HepG2 (cell line): ENCODE results near the gene PIP5KL1. TPM values are rescaled to one million over a fixed set of nuclear protein-coding genes. Genes with fewer than 3 reads are reported as not detected.

Experiments
- ATAC-seq: fragments of 200-7000 bp; cut with Tn5 transposase; 3 replicates; pipeline ENCODE4 v1.9.1; 2020; ENCODE audit warnings: mild to moderate bottlenecking, moderate library complexity
- BruUV-seq: library from RNA; stranded (reverse); fragments of 400-500 nt; replicated peaks from 2 replicates; lab custom pipeline; 2021; lab: Mats Ljungman, UMichigan
- CTCF ChIA-PET: fragments of 300-600 bp; formaldehyde crosslinking; extraction: SDS; loops from one replicate; lab custom pipeline; 2021; ENCODE audit warnings: low total read pairs, inconsistent platforms, low intra/inter-chr PET ratio; lab: Yijun Ruan, JAX
- POLR2A ChIA-PET: fragments of 350-600 bp; sonication (Branson Sonifier 250); formaldehyde crosslinking; loops from one replicate; lab custom pipeline; 2020; ENCODE audit warnings: antibody characterized with exemption, inconsistent platforms; lab: Yijun Ruan, JAX
- DNase-seq: peaks from one replicate; pipeline ENCODE4 v3.0.0-alpha.2; 2015; ENCODE audit warnings: low spot score
- FAIRE-seq: peaks from 3 replicates; lab custom pipeline; 2011; peaks lifted over from hg19 to GRCh38; lab: Jason Lieb, UNC
- H2AFZ ChIP-seq: one replicate; pipeline ENCODE4 v1.6.1; 2011; ENCODE audit warnings: low read length, inconsistent platforms
- H3K27ac ChIP-seq: fragments of 300-600 bp; 3 replicates; pipeline ENCODE4 v1.8.0; 2011; ENCODE audit warnings: mixed run types, mild to moderate bottlenecking, mixed read lengths, low read length, inconsistent platforms; ENCODE audit not compliant: insufficient read depth; ENCODE audit errors: extremely low read length
- H3K27me3 ChIP-seq, 2 experiments: fragments of 200-600 bp in 1 of 2; 2 replicates in 1 of 2; 3 replicates in 1 of 2; pipeline versions ENCODE4 v1.6.0 to v1.8.0; 2011; ENCODE audit warnings: low read length in 2 of 2, mild to moderate bottlenecking in 2 of 2, moderate library complexity in 2 of 2, inconsistent platforms in 1 of 2; ENCODE audit not compliant: insufficient read depth in 2 of 2, control insufficient read depth in 1 of 2
- H3K36me3 ChIP-seq, 2 experiments: fragments of 200-600 bp in 1 of 2; replicated peaks in 1 of 2; 2 replicates in 1 of 2; 3 replicates in 1 of 2; pipeline versions ENCODE4 v1.5.1 to v1.8.0; 2011; ENCODE audit warnings: low read length in 2 of 2, inconsistent platforms in 1 of 2; ENCODE audit not compliant: insufficient read depth in 2 of 2, control insufficient read depth in 1 of 2
- H3K4me1 ChIP-seq: 2 replicates; pipeline ENCODE4 v1.5.1; 2012; ENCODE audit warnings: low read length, inconsistent platforms; ENCODE audit not compliant: insufficient read depth
- H3K4me2 ChIP-seq: 2 replicates; pipeline ENCODE4 v1.6.0; 2011; ENCODE audit warnings: low read depth, low read length, inconsistent platforms
- H3K4me3 ChIP-seq, 3 experiments: fragments of 200-600 bp in 1 of 3; sonication (generic), shearing (Covaris generic) in 1 of 3; replicated peaks in 1 of 3; 2 replicates each; pipeline ENCODE4 v1.5.1; 2011 to 2016; ENCODE audit warnings: low read length in 3 of 3, inconsistent platforms in 2 of 3, low read depth in 2 of 3, mild to moderate bottlenecking in 2 of 3, control low read depth in 1 of 3, mixed read lengths in 1 of 3; ENCODE audit not compliant: insufficient read depth in 1 of 3
- H3K79me2 ChIP-seq: one replicate; pipeline ENCODE4 v1.6.1; 2011; ENCODE audit warnings: low read length, inconsistent platforms; ENCODE audit not compliant: insufficient read depth
- H3K9ac ChIP-seq: 2 replicates; pipeline ENCODE4 v1.6.0; 2011; ENCODE audit warnings: mild to moderate bottlenecking, low read depth, low read length, inconsistent platforms; ENCODE audit not compliant: insufficient read depth
- H3K9me3 ChIP-seq: 2 replicates; pipeline ENCODE4 v1.5.1; 2012; ENCODE audit warnings: mild to moderate bottlenecking, low read length
- H4K20me1 ChIP-seq: 2 replicates; pipeline ENCODE4 v1.6.0; 2011; ENCODE audit warnings: inconsistent platforms, mild to moderate bottlenecking, low read length, moderate library complexity; ENCODE audit not compliant: insufficient read depth
- BORCS8-MEF2B ChIP-seq: sonication (generic); formaldehyde crosslinking; IDR thresholded peaks from 2 replicates; pipeline ENCODE4 v1.8.0; 2022; ENCODE audit warnings: mild to moderate bottlenecking, missing genetic modification reagents
- JUNB ChIP-seq: sonication (generic); formaldehyde crosslinking; IDR thresholded peaks from 2 replicates; pipeline ENCODE4 v1.8.0; 2022; ENCODE audit warnings: missing genetic modification reagents, mild to moderate bottlenecking, borderline replicate concordance
- KAT8 ChIP-seq: IDR thresholded peaks from 2 replicates; pipeline ENCODE4 v1.6.1; 2016; ENCODE audit warnings: missing genetic modification reagents, missing compliant biosample characterization
- KMT2A ChIP-seq: sonication (generic); formaldehyde crosslinking; IDR thresholded peaks from 2 replicates; pipeline ENCODE4 v1.4.0; 2020; ENCODE audit warnings: missing genetic modification reagents
- MYC ChIP-seq: sonication (generic); formaldehyde crosslinking; IDR thresholded peaks from 2 replicates; pipeline ENCODE4 v1.9.0; 2021; ENCODE audit warnings: missing genetic modification reagents, borderline replicate concordance
- MZF1 ChIP-seq: sonication (generic); formaldehyde crosslinking; IDR thresholded peaks from 2 replicates; pipeline ENCODE4 v1.8.1; 2023; ENCODE audit warnings: mild to moderate bottlenecking, missing genetic modification reagents, borderline replicate concordance
- NONO ChIP-seq, 2 experiments: fragments of 450-650 bp in 1 of 2; sonication (generic) in 1 of 2; formaldehyde crosslinking in 1 of 2; IDR thresholded peaks in 1 of 2; conservative IDR thresholded peaks in 1 of 2; 2 replicates each; pipeline versions ENCODE4 v1.6.1 to v1.8.0; 2017 to 2022; ENCODE audit warnings: mild to moderate bottlenecking in 1 of 2, missing genetic modification reagents in 1 of 2, moderate library complexity in 1 of 2
- SSRP1 ChIP-seq: IDR thresholded peaks from 2 replicates; pipeline ENCODE4 v1.6.1; 2016; ENCODE audit warnings: control low read depth
- WIZ ChIP-seq: sonication (generic); formaldehyde crosslinking; IDR thresholded peaks from 2 replicates; pipeline ENCODE4 v1.5.1; 2020; ENCODE audit warnings: mild to moderate bottlenecking, missing genetic modification reagents
- ZNF235 ChIP-seq: sonication (generic); formaldehyde crosslinking; IDR thresholded peaks from 2 replicates; pipeline ENCODE4 v1.8.1; 2023; ENCODE audit warnings: mild to moderate bottlenecking, missing genetic modification reagents, borderline replicate concordance
- ZNF660 ChIP-seq: sonication (generic); formaldehyde crosslinking; IDR thresholded peaks from 2 replicates; pipeline ENCODE4 v1.5.1; 2020; ENCODE audit warnings: mild to moderate bottlenecking, low read depth, missing genetic modification reagents, borderline replicate concordance
- ZNF670 ChIP-seq: sonication (generic); formaldehyde crosslinking; IDR thresholded peaks from 2 replicates; pipeline ENCODE4 v1.8.0; 2022; ENCODE audit warnings: mild to moderate bottlenecking, missing genetic modification reagents, borderline replicate concordance
- ZNF850 ChIP-seq: sonication (generic); formaldehyde crosslinking; conservative IDR thresholded peaks from 2 replicates; pipeline ENCODE4 v1.9.0; 2021; ENCODE audit warnings: mild to moderate bottlenecking, missing genetic modification reagents
- WGBS: methylation state at CpG from one replicate; pipeline ENCODE4 v1.1.6; 2017; ENCODE audit warnings: low lambda C conversion rate; 5-methylcytosine and 5-hydroxymethylcytosine counted together
- in situ Hi-C: cut with HindIII; loops from 2 replicates; pipeline ENCODE4 v1.10.0; 2017; ENCODE audit warnings: low pct_unique_long_range_greater_than_20kb; ENCODE audit not compliant: extremely low pct_ligation_motif_present
- intact Hi-C: fragments of 100-400 bp; cut with micrococcal nuclease; formaldehyde crosslinking; loops from one replicate; pipeline ENCODE4 v1.10.0; 2022; ENCODE audit not compliant: unreplicated experiment
- polyA plus RNA-seq, 8 experiments: library from polyadenylated mRNA; depleted of rRNA in 3 of 8; stranded (reverse) in 7 of 8; unstranded in 1 of 8; fragments of >200 nt; fragmentation: Illumina TruSeq in 4 of 8; extraction: Trizol in 4 of 8; gene quantifications; 2 replicates each; pipeline versions ENCODE4 v1.2.1 to v1.2.3, GENCODE V29; 2011 to 2016; ENCODE audit warnings: low read depth in 4 of 8, missing spikeins in 1 of 8, mixed read lengths in 1 of 8; ENCODE audit not compliant: insufficient read depth in 1 of 8
- total RNA-seq, 5 experiments: library from RNA; depleted of rRNA; stranded (reverse); fragments of >200 nt; fragmentation: Illumina TruSeq; extraction: Trizol; gene quantifications; 2 replicates each; pipeline ENCODE4 v1.2.3, GENCODE V29; 2016; ENCODE audit warnings: low read depth in 1 of 5
- TF ChIP-seq, protein P1 (sequence below): sonication (generic); formaldehyde crosslinking; IDR thresholded peaks from 2 replicates; pipeline ENCODE4 v1.5.0; 2020; ENCODE audit warnings: missing genetic modification reagents, mild to moderate bottlenecking, borderline replicate concordance
- TF ChIP-seq, protein P2 (sequence below): sonication (generic); formaldehyde crosslinking; IDR thresholded peaks from 2 replicates; pipeline ENCODE4 v1.5.1; 2020; ENCODE audit warnings: mild to moderate bottlenecking, missing genetic modification reagents, borderline replicate concordance
- TF ChIP-seq, protein P3 (sequence below): sonication (generic); formaldehyde crosslinking; conservative IDR thresholded peaks from 2 replicates; pipeline ENCODE4 v1.4.0; 2020; ENCODE audit warnings: missing genetic modification reagents

Gene PIP5KL1
- total and polyA plus RNA-seq, 2 of the 13 experiments (the other 11 are each of a cell fraction or from before 2014, with no cell fraction given) = 0.20 to 0.49 TPM

DNA sequence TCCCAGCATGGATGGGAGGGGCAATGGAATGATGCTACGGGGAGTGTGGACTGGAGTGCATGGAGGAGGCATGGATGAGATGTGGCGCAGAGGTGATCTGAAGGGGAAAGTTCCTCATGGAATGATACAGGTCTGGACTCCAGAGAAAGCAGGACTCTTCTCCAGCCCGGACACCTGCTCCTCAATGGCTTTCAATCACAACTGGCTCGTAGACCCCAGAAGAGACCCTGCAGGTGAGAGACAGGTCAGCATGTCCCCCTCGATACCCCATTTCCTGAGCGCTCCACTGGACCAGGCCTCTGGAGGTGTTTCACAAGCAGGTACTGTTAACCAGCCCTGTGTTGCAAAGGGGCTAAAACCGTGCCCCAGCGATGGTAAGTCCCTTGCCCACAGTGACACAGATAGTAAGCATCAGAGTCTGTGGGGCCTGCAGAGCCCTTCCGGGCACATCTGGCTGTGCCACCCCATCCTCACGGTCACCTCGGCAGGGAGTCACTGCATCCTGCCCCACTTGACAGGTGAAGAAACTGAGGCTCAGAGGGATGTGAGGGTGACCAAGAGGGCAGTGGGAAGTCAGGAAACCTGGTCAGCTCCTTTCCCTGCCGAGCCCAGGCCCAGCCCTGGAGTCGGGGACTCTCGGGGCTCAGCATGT, 12.6 kb upstream of the PIP5KL1 start:
- intact Hi-C loops (loop anchor here (2.0 to 10.0 kb wide), 3 partner anchors 34 to 172 kb away; no protein-coding TSS in a partner anchor), in situ Hi-C loops (no loop called here)
- no peak overlapping the region for H2AFZ ChIP-seq
- no peak overlapping the region for H3K4me2 ChIP-seq
- no peaks in the 10 kb centered on the region for H3K9me3 ChIP-seq
- H3K27ac ChIP-seq = no peak overlapping the region
- no peaks in the 10 kb centered on the region for H3K27me3 ChIP-seq
- no peak overlapping the region for H3K4me3 ChIP-seq
- peaks cover 7% of the 10 kb centered on the region for H4K20me1 ChIP-seq
- BruUV-seq = no TSS peak
- FAIRE-seq (no peak), DNase-seq (no peak), ATAC-seq (no peak)
- whole genome bisulfite sequencing = 96% methylated on average over 9 of the region's 14 CpGs
- POLR2A ChIA-PET = interaction anchor here (1.0 to 1.9 kb wide), 3 partner anchors 9 to 38 kb away, joined by 3 to 6 read pairs (median 3); no protein-coding TSS in a partner anchor
- CTCF ChIA-PET = interaction anchor here (1.1 to 2.9 kb wide), 4 partner anchors 9 to 92 kb away, joined by 3 to 28 read pairs (median 7); no protein-coding TSS in a partner anchor
- H3K79me2 ChIP-seq = peaks cover 22% of the 10 kb centered on the region
- peaks cover 43% of the 10 kb centered on the region for H3K4me1 ChIP-seq
- H3K36me3 ChIP-seq = peaks cover 21 to 58% of the 10 kb centered on the region in 2 experiments; a peak in 4 of 5 replicates
- no peak overlapping the region for H3K9ac ChIP-seq
- TF ChIP-seq, protein P1, sequence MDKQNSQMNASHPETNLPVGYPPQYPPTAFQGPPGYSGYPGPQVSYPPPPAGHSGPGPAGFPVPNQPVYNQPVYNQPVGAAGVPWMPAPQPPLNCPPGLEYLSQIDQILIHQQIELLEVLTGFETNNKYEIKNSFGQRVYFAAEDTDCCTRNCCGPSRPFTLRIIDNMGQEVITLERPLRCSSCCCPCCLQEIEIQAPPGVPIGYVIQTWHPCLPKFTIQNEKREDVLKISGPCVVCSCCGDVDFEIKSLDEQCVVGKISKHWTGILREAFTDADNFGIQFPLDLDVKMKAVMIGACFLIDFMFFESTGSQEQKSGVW (CRISPR knock-in tag) = no peak
- TF ChIP-seq, protein P2, sequence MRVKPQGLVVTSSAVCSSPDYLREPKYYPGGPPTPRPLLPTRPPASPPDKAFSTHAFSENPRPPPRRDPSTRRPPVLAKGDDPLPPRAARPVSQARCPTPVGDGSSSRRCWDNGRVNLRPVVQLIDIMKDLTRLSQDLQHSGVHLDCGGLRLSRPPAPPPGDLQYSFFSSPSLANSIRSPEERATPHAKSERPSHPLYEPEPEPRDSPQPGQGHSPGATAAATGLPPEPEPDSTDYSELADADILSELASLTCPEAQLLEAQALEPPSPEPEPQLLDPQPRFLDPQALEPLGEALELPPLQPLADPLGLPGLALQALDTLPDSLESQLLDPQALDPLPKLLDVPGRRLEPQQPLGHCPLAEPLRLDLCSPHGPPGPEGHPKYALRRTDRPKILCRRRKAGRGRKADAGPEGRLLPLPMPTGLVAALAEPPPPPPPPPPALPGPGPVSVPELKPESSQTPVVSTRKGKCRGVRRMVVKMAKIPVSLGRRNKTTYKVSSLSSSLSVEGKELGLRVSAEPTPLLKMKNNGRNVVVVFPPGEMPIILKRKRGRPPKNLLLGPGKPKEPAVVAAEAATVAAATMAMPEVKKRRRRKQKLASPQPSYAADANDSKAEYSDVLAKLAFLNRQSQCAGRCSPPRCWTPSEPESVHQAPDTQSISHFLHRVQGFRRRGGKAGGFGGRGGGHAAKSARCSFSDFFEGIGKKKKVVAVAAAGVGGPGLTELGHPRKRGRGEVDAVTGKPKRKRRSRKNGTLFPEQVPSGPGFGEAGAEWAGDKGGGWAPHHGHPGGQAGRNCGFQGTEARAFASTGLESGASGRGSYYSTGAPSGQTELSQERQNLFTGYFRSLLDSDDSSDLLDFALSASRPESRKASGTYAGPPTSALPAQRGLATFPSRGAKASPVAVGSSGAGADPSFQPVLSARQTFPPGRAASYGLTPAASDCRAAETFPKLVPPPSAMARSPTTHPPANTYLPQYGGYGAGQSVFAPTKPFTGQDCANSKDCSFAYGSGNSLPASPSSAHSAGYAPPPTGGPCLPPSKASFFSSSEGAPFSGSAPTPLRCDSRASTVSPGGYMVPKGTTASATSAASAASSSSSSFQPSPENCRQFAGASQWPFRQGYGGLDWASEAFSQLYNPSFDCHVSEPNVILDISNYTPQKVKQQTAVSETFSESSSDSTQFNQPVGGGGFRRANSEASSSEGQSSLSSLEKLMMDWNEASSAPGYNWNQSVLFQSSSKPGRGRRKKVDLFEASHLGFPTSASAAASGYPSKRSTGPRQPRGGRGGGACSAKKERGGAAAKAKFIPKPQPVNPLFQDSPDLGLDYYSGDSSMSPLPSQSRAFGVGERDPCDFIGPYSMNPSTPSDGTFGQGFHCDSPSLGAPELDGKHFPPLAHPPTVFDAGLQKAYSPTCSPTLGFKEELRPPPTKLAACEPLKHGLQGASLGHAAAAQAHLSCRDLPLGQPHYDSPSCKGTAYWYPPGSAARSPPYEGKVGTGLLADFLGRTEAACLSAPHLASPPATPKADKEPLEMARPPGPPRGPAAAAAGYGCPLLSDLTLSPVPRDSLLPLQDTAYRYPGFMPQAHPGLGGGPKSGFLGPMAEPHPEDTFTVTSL (CRISPR knock-in tag) = no peak
- TF ChIP-seq ZNF660 = no peak
- no peak for TF ChIP-seq ZNF670 (CRISPR knock-in tag)
- TF ChIP-seq SSRP1 (CRISPR knock-in tag) = 0 out of 2 replicates have a peak, but pooled peaks have one; percentile 9
- no peak for TF ChIP-seq KAT8
- 0 out of 2 replicates have a peak, but pooled peaks have one; percentile 3 for TF ChIP-seq MZF1 (CRISPR knock-in tag)
- no peak for TF ChIP-seq BORCS8-MEF2B (CRISPR knock-in tag)
- TF ChIP-seq JUNB (CRISPR knock-in tag) = 0 out of 2 replicates have a peak, but pooled peaks have one; percentile 15
- no peak for TF ChIP-seq ZNF850 (CRISPR knock-in tag)
- TF ChIP-seq ZNF235 (CRISPR knock-in tag) = no peak
- 0 out of 2 replicates have a peak, but pooled peaks have one; percentile 6 for TF ChIP-seq KMT2A (CRISPR knock-in tag)
- TF ChIP-seq, protein P3, sequence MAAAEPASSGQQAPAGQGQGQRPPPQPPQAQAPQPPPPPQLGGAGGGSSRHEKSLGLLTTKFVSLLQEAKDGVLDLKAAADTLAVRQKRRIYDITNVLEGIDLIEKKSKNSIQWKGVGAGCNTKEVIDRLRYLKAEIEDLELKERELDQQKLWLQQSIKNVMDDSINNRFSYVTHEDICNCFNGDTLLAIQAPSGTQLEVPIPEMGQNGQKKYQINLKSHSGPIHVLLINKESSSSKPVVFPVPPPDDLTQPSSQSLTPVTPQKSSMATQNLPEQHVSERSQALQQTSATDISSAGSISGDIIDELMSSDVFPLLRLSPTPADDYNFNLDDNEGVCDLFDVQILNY (CRISPR knock-in tag) = no peak
- 0 out of 2 replicates have a peak, but pooled peaks have one; percentile 13 for TF ChIP-seq MYC
- TF ChIP-seq WIZ (CRISPR knock-in tag) = no peak
- TF ChIP-seq NONO (IDR thresholded peaks at IDR 0.05) = no peak
- peak; percentile 9; the same call in 1 of the 2 replicates for TF ChIP-seq NONO (CRISPR knock-in tag; conservative IDR thresholded peaks at IDR 0.05)
